ENCODE data around the gene HIP1. TPM values are rescaled to one million over a fixed set of nuclear protein-coding genes. Genes with fewer than 3 reads are reported as not detected.

The HIP1 gene
- total and polyA plus RNA-seq, 9 of the 15 experiments (the other 6 are each of a cell fraction or from before 2014, with no cell fraction given): 2.4 to 13.7 (median 9.5) TPM

GRCh38 chr7:75734586-75735458, 3.9 kb downstream of the HIP1 start (continued):
- 0 out of 2 replicates have a peak, but pooled peaks have one; percentile 37 for TF ChIP-seq ZNF696 (CRISPR knock-in tag; conservative IDR thresholded peaks at IDR 0.05)
- no peak for TF ChIP-seq CHD7 (IDR thresholded peaks at IDR 0.05; ENCODE audit: low read depth, low read length)
- TF ChIP-seq POLR2AphosphoS5 (IDR thresholded peaks at IDR 0.05; ENCODE audit: control insufficient read depth, insufficient read depth, low read depth, low read length): peak; percentile 62; the same call in 1 of the 2 replicates
- TF ChIP-seq TOE1 (IDR thresholded peaks at IDR 0.05; ENCODE audit: borderline replicate concordance): no peak
- no peak for TF ChIP-seq TOE1 (CRISPR knock-in tag; IDR thresholded peaks at IDR 0.05; ENCODE audit: borderline replicate concordance, low read depth)
- TF ChIP-seq YY1 (IDR thresholded peaks at IDR 0.05; ENCODE audit: borderline replicate concordance in 1 of 3, control insufficient read depth in 1 of 3, extremely low read depth in 1 of 3, insufficient read depth in 3 of 3, insufficient read length in 1 of 3, insufficient replicate concordance in 2 of 3, low read depth in 1 of 3, low read length in 2 of 3): no peak
- TF ChIP-seq SAFB (IDR thresholded peaks at IDR 0.05; ENCODE audit: borderline replicate concordance, low read depth, low read length): no peak
- TF ChIP-seq ZNF79 (CRISPR knock-in tag; IDR thresholded peaks at IDR 0.05; ENCODE audit: low read depth): no peak
- no peak for TF ChIP-seq STAG1 (CRISPR knock-in tag; IDR thresholded peaks at IDR 0.05; ENCODE audit: borderline replicate concordance)
- no peak for TF ChIP-seq PRMT5 (CRISPR knock-in tag; IDR thresholded peaks at IDR 0.05)
- no peak for TF ChIP-seq PHTF2 (CRISPR knock-in tag; IDR thresholded peaks at IDR 0.05)
- no peak for TF ChIP-seq ZC3H4 (CRISPR knock-in tag; IDR thresholded peaks at IDR 0.05; ENCODE audit: borderline replicate concordance)
- TF ChIP-seq ZNF766 (CRISPR knock-in tag; conservative IDR thresholded peaks at IDR 0.05): peak; percentile 59; the same call in 1 of the 2 replicates
- peak; percentile 99 for TF ChIP-seq MEIS2 (IDR thresholded peaks at IDR 0.05; ENCODE audit: partially characterized antibody)
- TF ChIP-seq PHF21A (IDR thresholded peaks at IDR 0.05; ENCODE audit: borderline replicate concordance, low read depth): peak; percentile 53; the same call in 1 of the 2 replicates
